BLaER1 treated with 17β-estradiol and CSF1 and Interleukin-3, amounts not matched to agents 10 nM and 100 nM (cell line): Measurements from ENCODE around the gene PPL.
A peak's percentile ranks its signal among the peaks of the same experiment; 100 is the strongest.

ENCODE experiments used
- H3K27ac ChIP-seq, 11 experiments: shearing (Covaris generic); formaldehyde crosslinking; 2 replicates each; pipeline ENCODE4 v1.8.1; 2022
- H3K27me3 ChIP-seq, 11 experiments: shearing (Covaris generic); formaldehyde crosslinking; 2 replicates each; pipeline ENCODE4 v1.8.1; 2022
- H3K36me3 ChIP-seq, 11 experiments: shearing (Covaris generic); formaldehyde crosslinking; 2 replicates each; pipeline ENCODE4 v1.8.1; 2022
- H3K4me1 ChIP-seq, 10 experiments: shearing (Covaris generic); formaldehyde crosslinking; 2 replicates each; pipeline ENCODE4 v1.8.1; 2022
- H3K4me2 ChIP-seq, 11 experiments: shearing (Covaris generic); formaldehyde crosslinking; 2 replicates each; pipeline ENCODE4 v1.8.1; 2022
- H3K4me3 ChIP-seq, 10 experiments: shearing (Covaris generic); formaldehyde crosslinking; 2 replicates each; pipeline ENCODE4 v1.8.1; 2022
- H3K9ac ChIP-seq, 11 experiments: shearing (Covaris generic); formaldehyde crosslinking; 2 replicates each; pipeline ENCODE4 v1.8.1; 2022
- H3K9me3 ChIP-seq, 11 experiments: shearing (Covaris generic); formaldehyde crosslinking; replicated peaks in 1 of 11; 2 replicates each; pipeline ENCODE4 v1.8.1; 2022
- H4K20me1 ChIP-seq, 11 experiments: shearing (Covaris generic); formaldehyde crosslinking; 2 replicates each; pipeline ENCODE4 v1.8.1; 2022
- Cebpa-rat ChIP-seq, 11 experiments: shearing (Covaris generic); IDR thresholded peaks; 2 replicates each; pipeline ENCODE4 v1.8.1; 2022

The PPL gene, protein sequence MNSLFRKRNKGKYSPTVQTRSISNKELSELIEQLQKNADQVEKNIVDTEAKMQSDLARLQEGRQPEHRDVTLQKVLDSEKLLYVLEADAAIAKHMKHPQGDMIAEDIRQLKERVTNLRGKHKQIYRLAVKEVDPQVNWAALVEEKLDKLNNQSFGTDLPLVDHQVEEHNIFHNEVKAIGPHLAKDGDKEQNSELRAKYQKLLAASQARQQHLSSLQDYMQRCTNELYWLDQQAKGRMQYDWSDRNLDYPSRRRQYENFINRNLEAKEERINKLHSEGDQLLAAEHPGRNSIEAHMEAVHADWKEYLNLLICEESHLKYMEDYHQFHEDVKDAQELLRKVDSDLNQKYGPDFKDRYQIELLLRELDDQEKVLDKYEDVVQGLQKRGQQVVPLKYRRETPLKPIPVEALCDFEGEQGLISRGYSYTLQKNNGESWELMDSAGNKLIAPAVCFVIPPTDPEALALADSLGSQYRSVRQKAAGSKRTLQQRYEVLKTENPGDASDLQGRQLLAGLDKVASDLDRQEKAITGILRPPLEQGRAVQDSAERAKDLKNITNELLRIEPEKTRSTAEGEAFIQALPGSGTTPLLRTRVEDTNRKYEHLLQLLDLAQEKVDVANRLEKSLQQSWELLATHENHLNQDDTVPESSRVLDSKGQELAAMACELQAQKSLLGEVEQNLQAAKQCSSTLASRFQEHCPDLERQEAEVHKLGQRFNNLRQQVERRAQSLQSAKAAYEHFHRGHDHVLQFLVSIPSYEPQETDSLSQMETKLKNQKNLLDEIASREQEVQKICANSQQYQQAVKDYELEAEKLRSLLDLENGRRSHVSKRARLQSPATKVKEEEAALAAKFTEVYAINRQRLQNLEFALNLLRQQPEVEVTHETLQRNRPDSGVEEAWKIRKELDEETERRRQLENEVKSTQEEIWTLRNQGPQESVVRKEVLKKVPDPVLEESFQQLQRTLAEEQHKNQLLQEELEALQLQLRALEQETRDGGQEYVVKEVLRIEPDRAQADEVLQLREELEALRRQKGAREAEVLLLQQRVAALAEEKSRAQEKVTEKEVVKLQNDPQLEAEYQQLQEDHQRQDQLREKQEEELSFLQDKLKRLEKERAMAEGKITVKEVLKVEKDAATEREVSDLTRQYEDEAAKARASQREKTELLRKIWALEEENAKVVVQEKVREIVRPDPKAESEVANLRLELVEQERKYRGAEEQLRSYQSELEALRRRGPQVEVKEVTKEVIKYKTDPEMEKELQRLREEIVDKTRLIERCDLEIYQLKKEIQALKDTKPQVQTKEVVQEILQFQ (N-terminal part only)

DNA sequence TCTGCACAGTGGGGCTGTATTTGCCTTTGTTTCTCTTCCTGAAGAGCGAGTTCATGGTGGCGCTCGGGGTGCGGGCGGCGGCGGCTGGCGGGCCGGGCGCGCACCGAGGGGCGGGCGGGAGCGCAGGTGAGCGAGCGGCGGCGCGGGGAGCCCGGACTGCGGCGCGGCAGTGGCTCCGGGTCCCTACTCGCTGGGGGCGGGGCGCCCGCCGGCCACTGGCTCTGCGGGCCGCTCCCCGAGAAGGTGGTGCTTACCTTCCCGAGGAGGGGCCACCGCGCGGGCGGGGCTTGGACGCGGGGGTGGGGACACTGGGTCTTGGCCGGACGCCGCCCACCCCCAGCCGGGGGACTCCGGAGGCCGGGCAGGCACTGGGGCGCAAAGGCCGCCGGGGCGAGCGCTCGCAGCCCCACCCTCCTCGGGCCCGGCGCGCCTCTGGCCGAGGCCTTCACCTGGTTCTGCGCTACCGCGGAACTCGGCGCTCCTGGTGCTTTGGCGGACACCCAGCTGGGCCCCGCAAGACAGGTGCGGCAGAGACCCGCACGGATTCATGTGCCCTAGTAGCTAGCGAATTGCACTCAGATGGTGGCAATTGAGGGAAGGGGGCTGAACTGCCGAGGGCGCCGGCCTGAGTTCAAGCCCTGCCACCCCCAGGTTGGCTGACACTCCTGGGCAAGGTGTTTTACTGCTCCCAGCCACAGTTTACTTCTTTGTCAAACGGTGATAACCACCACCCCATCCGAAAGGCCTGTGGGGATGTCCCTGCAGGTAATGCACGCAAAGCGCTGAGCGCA lies at the start of gene PPL:
PPL (minus strand) TSS at position 158 of the 791 bp plus-strand sequence; CDS start at position 55, 103 bp downstream.
- no peak for TF ChIP-seq Cebpa-rat (IDR thresholded peaks at IDR 0.05)
- Histone ChIP-seq H3K4me2 (peak within 1 kb of the TSS in 2 of 11 experiments; percentile 6 to 12; a peak in 2 of 22 replicates), H3K4me1 (no peaks in the 10 kb centered on the region; a peak in 1 of 20 replicates), H4K20me1 (peaks cover 0 to 58% (median 0%) of the 10 kb centered on the region in 11 experiments; a peak in 6 of 22 replicates), H3K27me3 (peaks cover 45 to 66% (median 55%) of the 10 kb centered on the region in 11 experiments), H3K9ac (no peak within 1 kb of the TSS), H3K27ac (no peak within 1 kb of the TSS), H3K4me3 (no peak within 1 kb of the TSS), H3K36me3 (no peaks in the 10 kb centered on the region), H3K9me3 (no peaks in the 10 kb centered on the region)

DNA sequence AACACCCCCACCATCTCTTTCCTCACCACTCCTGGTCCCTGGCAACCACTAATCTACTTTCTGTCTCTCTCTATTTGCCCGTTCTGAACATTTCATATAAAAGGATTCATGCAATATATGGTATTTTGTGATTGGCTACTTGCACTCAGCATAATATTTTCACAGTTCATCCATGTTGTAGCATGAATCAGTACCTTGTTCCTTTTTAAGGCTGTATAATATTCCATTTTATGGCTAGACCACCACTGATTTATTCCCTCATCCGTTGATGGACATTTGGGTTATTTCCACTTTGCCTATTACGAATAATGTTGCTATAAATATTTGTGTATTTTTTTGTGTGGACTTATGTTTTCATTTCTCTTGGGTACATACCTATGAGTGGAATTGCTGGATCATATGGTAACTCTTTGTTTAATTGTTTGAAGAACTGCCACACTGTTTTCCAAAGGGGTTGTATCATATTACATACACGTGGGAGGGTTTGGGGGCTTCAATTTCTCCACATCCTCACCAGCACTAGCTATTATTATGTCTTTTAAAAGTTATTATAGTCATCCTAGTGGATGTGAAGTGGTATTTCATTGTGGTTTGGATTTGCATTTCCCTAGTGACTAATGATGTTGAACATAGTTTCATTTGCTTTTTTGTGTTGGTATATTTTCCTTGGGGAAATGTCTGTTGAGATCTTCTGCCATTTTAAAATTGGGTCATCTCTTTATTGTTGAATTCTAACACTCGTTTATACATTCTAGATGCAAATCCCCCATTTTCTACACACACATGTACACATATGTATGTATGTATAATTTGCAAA lies 47.4 kb upstream of the PPL start:
- Histone ChIP-seq H3K27me3 (peaks cover 0 to 13% (median 0%) of the 10 kb centered on the region in 11 experiments; a peak in 5 of 22 replicates), H3K4me3 (no peak overlapping the region), H3K4me2 (no peak overlapping the region), H3K36me3 (no peaks in the 10 kb centered on the region), H4K20me1 (no peaks in the 10 kb centered on the region), H3K9ac (no peak overlapping the region), H3K9me3 (no peaks in the 10 kb centered on the region; a peak in 1 of 22 replicates), H3K4me1 (no peaks in the 10 kb centered on the region), H3K27ac (no peak overlapping the region)
- no peak for TF ChIP-seq Cebpa-rat (IDR thresholded peaks at IDR 0.05)

DNA sequence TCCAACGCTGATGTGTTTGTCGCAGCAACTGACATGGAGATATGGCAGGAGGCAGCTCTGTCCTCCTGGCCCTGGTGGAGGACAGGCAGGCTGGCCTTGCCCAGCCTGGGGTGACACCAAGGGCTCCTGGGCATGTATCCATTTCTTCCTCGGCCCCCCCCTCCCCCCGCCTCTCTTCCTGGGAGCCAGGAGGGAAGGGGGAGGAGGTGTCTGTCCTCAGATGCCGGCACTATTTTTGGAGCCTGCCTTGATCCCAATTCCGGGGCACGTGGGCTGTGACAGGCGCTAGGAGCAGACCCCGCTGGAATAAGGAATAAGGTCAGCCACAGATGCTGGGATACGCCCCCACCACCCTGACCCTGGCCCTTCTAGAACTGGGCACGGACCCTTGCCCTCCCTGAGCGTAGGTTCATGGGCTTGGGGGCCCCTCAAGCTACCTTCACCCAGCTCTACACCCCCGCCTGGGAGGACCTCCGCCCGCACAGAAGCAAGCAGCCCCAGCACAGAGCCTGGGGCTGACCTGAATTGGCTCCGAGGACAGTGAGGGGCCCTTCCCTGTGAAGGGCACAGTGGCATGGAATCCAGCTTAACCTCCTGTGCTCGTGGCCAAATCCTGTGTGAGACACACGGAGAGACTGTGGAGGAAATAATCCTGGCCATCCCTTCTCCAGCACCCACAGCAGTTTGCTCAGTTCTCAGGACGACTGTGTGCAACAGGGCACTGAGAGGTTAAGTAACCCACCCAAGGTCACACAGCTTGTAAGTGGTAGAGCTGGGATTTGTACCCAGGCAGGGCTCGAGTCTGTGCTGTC lies 45.3 kb upstream of the PPL start:
- TF ChIP-seq Cebpa-rat (IDR thresholded peaks at IDR 0.05): no peak
- no peaks in the 10 kb centered on the region for H3K4me1 ChIP-seq

DNA sequence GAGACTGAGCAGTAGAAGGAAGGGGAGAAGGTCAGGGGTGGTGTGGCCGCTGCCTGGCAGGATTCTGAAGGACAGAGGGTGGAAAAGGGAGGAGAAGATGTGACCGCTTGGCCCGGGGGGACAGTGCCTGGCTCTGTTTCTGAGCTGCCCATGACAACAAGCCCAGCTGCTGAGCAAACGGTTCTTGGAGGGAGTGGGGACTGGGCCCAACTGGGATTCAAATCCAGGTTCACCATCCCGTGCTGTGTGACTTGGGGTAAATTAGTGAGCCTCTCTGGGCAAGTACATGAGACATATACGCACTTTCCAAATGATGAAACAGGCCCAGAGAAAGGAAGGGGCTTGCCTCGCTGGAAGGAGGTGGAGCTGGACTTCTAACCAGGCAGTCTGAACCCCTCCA lies 44.5 kb upstream of the PPL start:
- Histone ChIP-seq H3K4me2 (no peak overlapping the region), H3K36me3 (no peaks in the 10 kb centered on the region), H3K4me3 (no peak overlapping the region), H3K9ac (no peak overlapping the region), H3K9me3 (peaks cover 0 to 5% (median 0%) of the 10 kb centered on the region in 11 experiments; a peak in 3 of 22 replicates), H3K27ac (no peak overlapping the region), H4K20me1 (no peaks in the 10 kb centered on the region), H3K27me3 (no peaks in the 10 kb centered on the region), H3K4me1 (peaks cover 0 to 5% (median 2%) of the 10 kb centered on the region in 10 experiments; a peak in 9 of 20 replicates)
- no peak for TF ChIP-seq Cebpa-rat (IDR thresholded peaks at IDR 0.05)

More for the DNA sequence above, 45.3 kb upstream of the PPL start:
- H3K27me3 ChIP-seq: peaks cover 0 to 5% (median 0%) of the 10 kb centered on the region in 11 experiments; a peak in 4 of 22 replicates
- no peaks in the 10 kb centered on the region for H3K36me3 ChIP-seq
- no peak overlapping the region for H3K4me3 ChIP-seq
- H3K9me3 ChIP-seq: no peaks in the 10 kb centered on the region; a peak in 1 of 22 replicates
- H3K27ac ChIP-seq: no peak overlapping the region
- no peak overlapping the region for H3K9ac ChIP-seq
- no peaks in the 10 kb centered on the region for H4K20me1 ChIP-seq
- H3K4me2 ChIP-seq: no peak overlapping the region

DNA sequence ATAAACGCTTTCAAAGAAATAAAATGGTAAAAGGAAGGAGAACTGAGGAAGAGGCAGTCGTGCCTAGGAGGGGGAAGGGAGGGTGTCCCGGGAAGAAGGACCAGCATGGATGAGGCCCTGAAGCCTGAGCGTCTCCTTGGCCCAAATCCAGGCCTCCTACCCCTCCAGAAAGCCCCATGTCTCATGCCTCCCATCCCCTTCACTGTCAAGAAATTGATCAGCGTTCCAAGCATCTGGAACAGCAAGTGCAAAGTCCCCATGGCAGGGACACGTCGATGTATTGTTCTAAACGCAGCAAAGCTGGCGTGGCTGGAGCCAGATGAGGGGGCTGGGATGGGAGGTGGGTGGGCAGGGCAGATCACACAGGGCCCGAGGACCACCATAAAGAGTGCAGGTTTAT lies 43.7 kb upstream of the PPL start:
- peaks cover 0 to 13% (median 9%) of the 10 kb centered on the region in 10 experiments; a peak in 17 of 20 replicates for H3K4me1 ChIP-seq
- no peaks in the 10 kb centered on the region for H3K36me3 ChIP-seq
- H3K4me2 ChIP-seq: no peak overlapping the region
- TF ChIP-seq Cebpa-rat (IDR thresholded peaks at IDR 0.05): no peak
- H3K9me3 ChIP-seq: peaks cover 0 to 8% (median 0%) of the 10 kb centered on the region in 11 experiments; a peak in 3 of 22 replicates
- H3K27me3 ChIP-seq: no peaks in the 10 kb centered on the region
- H3K27ac ChIP-seq: no peak overlapping the region
- no peak overlapping the region for H3K4me3 ChIP-seq
- H4K20me1 ChIP-seq: no peaks in the 10 kb centered on the region
- no peak overlapping the region for H3K9ac ChIP-seq

DNA sequence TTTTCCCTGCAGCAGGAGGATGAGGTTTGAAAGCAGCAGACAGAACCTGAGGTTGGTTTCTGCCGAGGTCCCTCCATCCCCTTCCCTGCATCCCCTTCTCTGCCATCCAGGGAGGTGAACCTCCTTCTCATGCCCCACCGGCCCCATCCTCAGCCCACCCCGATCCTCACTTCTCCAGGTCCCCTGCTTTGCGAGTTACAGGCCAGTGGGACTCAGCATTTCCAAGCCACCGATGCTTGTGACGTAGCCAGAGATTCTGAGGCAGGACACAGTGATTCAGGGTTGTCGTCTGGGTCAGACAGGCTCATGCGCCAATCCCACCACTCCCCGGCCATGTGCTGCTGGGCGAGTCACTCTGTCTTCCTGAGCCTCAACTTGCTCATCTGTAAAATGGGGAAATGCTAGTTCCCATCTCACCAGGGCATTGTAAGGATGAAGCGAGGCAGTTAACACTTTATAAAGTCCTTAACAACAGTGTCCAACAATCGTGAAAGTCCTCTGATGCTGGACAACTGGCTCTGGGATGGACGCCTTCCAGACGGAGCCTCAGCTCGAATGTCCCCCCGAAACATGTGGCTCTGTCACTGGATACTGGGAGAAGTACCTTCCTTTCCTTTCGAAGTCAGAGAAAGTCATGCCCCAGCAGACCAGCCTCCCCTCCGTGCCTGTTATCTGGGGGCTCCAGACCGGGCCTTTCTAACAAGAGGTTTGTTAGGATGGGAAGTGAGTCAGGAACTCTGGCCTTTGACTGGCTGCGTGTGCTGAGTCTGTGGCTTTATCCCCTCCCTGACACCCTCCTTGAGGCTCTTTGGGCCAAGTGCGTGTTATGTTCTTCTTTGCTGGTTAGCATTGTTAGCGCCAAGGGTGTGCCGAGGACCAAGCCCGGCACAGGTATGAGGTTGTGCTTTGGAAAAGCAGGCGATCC lies 43.0 kb upstream of the PPL start:
- Histone ChIP-seq H3K27me3 (no peaks in the 10 kb centered on the region), H3K4me3 (no peak overlapping the region), H4K20me1 (no peaks in the 10 kb centered on the region), H3K4me2 (no peak overlapping the region), H3K9ac (no peak overlapping the region), H3K27ac (no peak overlapping the region), H3K36me3 (no peaks in the 10 kb centered on the region), H3K9me3 (peaks cover 0 to 8% (median 0%) of the 10 kb centered on the region in 11 experiments; a peak in 3 of 22 replicates), H3K4me1 (peaks cover 0 to 17% (median 12%) of the 10 kb centered on the region in 10 experiments; a peak in 17 of 20 replicates)
- no peak for TF ChIP-seq Cebpa-rat (IDR thresholded peaks at IDR 0.05)
